ENCODE results near the gene ARAP1.

ARAP1 gene

GRCh38 chr11:72657411-72658100, 94.7 kb downstream of the ARAP1 start:
- no peak for DNase-seq (ENCODE audit: low read depth)

DNA sequence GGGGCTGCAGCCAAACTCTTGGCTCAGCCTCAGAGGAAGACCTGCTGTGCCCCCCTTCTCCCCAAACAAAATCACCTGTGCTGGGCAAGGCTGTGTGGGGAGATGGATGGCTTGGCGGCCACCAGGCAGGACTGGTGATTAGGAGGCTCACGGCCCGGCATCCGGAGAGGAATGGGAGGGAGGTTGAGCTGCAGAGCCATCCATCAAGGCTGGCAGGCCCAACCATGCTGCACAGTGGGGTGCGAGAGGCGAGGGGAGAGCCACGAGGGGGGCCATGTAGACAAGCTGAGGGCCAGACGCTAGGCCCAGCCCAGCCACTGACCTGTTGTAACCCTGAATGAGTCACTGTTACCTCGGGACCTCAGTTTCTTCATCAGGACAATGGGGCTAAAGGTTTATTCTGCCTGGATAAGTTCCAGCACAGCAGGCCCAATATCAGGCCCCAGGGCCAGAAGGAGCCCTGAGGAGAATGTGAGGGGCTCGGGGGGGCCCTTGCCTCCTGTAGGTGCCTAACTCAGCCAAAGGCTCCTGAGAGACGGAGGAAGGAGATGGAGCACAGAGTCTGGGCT, 96.2 kb downstream of the ARAP1 start:
- no peak for DNase-seq (ENCODE audit: low read depth)

GRCh38 chr11:72655014-72655413, 97.2 kb downstream of the ARAP1 start:
- DNase-seq (ENCODE audit: low read depth) = no peak

- DNase-seq (ENCODE audit: low read depth) = no peak
These were observed 98.6 kb downstream of the ARAP1 start for GRCh38 chr11:72653649-72654048.

DNA sequence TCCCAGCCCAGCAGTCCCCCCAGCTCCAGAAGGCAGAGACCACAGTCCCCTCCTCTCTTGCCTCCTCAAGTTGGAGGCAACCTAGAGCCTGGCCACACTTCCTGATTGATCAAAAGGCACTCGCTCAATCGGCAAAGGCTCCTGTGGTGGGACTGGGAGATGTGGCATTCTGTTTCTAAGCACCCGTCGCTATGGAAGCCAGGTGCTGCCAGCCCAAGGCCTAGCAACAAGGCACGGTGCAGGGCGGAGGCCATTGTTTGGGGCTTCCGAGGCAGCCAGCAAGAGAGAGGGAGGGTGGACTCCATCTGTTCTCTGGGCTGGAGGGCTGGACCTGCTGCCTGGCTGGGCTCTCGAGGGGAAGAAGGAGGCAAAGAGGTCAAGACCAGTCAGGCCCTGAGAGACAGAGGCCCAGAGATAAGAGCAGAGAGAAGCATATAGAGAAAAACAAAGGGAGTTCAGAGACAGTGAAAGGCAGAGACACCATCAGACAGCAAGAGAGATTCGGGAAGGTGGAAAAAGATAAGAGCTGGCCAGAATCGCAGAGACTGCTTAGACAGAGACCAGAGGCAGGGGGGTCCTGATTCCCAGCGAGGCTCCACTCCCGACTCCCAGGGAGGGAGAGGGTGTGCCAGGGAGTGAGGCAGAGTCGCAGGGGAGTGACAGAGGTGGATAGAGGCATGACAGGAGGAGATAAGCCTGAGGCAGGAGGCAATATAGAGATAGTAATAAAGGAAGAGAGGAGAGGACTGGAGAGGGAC, 99.2 kb downstream of the ARAP1 start:
- no peak for DNase-seq (ENCODE audit: low read depth)

DNA sequence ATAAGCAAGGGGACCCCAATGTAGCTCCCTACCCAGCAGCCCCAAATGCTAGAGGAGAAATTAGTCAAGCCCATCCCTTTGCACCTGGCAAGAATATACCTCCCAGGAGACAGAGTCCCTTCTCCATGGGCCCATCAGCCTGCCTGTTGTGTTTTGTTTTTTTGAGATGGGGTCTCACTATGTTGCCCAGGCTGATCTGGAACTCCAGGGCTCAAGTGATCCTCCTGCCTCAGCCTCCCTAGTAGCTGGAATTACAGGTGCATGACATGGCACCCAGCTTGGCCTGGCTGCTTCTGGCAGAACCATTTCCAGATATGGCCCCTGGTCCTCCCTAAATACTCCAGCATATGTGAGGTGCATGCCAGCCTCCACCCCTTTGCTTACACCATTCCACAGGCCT, 100.1 kb downstream of the ARAP1 start:
- DNase-seq (ENCODE audit: low read depth) = no peak

GRCh38 chr11:72649215-72649976, 102.8 kb downstream of the ARAP1 start:
- DNase-seq (ENCODE audit: low read depth) = no peak

GRCh38 chr11:72648384-72649136, 103.6 kb downstream of the ARAP1 start:
- DNase-seq (ENCODE audit: low read depth) = no peak

GRCh38 chr11:72647882-72648281, 104.3 kb downstream of the ARAP1 start:
- DNase-seq (ENCODE audit: low read depth) = no peak

DNA sequence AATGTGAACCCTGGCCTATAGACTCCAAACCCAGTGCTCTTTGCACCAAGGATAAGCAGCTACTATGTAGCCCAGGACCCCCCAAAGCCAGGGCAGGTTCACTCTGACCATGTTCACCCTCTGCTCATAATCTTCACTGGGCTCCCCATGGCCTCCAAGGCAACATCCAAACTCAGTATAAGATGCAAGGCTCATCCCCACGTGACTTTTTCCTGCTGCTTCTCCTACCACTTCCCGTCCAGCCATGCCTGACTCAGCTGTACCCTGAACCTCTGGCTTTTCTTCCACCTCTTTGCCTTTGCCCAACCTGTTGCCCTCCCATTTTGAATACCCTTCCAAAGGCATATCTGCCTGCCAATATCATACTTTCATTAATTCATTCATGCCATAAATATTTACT, 105.7 kb downstream of the ARAP1 start:
- peak; percentile 31 for DNase-seq (ENCODE audit: low read depth)

DNA sequence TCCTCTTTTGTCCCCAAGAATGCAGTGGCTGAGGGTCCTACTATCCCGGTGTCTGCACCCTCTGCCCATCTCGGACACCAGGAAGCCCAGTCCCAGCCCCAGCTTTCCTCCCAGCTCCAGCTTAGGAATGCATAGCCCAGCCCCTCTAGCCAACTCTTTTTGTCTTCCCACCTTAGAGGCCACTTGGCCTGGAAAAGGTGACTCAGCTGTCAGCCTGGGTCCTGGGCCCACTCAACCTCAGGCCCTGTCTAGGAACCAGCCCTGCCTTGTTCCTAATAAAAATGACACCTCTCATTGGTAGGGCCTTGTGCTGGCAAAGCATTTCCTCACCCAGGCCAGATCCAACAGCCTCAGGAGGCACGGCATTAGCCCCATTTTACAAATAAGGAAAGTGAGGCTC, 106.2 kb downstream of the ARAP1 start:
- no peak for DNase-seq (ENCODE audit: low read depth)

DNA sequence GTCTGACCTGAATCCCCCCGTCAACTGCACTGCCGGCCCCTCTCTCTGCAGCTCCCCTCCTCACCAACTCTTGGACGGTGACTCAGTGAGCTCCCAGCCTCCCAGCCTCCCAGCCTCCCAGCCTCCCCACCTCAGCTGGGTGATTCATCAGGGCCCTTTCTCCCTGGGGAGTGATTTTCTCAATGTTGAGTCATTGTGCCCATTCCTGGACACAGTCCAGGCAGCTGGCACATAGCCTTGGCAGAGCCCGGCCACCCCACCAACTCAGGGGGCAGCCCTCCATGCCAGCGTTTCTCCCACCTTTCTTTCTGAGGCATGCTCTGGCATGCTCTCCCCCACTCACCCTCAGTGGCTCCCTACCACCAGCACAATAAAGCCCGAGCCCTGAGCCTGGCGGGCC, 108.7 kb downstream of the ARAP1 start:
- DNase-seq (ENCODE audit: low read depth) = peak; percentile 76

- DNase-seq (ENCODE audit: low read depth) = peak; percentile 63
These were observed 109.2 kb downstream of the ARAP1 start for GRCh38 chr11:72642884-72643522.

DNA sequence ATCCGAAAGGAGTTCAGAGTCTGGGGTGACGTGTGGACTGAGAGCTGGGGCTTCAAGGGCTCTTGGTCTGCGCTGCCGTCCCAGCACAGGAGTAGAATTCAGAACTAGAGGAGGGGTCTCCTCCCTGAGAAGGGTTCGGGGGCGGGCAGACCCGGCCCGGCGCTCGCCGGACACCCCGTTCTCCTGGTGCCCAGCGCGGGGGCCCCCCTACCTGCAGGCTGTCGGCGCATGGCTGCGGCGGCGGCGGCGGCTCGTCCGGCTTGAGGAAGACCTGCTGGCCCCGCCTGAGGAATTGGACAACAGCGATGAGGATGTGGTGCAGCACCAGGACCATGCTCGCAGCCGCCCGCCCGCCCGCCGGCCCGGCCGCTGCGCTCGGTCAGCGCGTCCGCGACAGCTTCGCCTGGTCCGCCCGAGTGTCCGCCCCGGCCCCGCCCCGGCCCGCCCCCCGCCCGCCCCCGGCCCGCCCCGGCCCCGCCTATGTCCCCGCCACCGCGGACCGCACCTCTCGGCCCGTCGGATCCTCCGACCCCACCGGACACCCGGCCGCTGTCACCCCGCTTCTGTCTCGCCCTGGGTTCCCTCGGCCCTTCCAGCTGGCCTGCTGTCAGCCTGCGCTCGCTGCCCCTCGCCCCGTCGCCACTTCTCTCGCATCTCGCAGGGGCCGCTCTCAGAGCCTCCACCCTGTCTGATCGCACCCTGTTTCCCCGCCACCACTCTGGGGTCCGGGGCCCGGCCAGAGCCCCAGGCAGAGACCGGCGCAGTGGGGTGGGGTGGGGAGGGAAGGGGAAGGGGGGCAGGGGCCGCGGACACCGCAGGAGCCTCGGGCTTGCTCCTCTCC, 109.9 kb downstream of the ARAP1 start:
- peak; percentile 57 for DNase-seq (ENCODE audit: low read depth)

DNA sequence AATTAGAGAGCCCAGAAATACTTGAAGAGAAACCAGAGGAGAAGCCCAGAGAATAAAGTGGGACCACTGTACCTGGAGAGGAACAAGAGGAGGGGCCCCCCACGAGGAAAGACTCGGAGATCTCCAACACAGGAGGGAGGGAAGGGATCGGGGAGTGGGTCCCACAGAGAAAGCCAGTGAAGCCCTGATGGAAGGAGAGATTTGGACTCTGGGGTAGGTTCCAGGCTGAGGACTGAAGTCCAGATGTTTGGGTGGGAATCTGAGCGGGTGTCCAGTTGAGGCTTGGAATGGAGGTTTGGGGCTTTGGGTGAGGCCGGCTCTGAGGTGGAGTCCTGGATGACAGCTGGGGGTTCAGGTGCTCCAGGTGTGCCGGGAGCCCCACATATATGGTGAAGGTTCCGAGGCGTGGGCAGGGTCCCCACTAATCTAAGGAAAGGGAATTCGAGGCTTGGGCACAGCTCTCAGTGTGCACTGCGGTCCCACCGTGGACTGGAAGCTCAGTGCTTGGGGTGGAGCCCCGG, 110.6 kb downstream of the ARAP1 start:
- DNase-seq (ENCODE audit: low read depth) = no peak

- no peak for DNase-seq (ENCODE audit: low read depth)
These were observed 112.5 kb downstream of the ARAP1 start for GRCh38 chr11:72639502-72640375.

- no peak for DNase-seq (ENCODE audit: low read depth)
These were observed 114.3 kb downstream of the ARAP1 start for GRCh38 chr11:72637926-72638325.

GRCh38 chr11:72637198-72637597, 115.0 kb downstream of the ARAP1 start:
- DNase-seq (ENCODE audit: low read depth) = peak; percentile 19

DNA sequence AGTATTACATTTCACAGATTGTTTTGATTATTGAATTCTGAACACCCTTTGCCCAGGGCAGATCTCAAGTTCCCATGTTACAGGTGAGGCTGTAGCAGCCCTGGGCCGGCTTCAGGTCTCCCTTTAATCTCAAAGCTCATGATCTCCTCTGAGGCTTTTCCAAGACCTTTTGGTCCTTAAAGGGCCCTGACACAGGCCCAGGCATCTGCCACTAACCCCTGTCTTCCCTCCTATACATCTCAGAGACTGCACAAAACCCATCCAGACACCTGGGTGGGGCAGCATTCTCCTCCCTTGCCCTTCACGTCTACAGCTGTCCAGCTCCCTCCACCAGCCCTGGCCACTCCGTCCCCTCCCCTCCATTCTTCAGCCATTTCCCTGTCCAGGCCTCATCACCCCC, 115.8 kb downstream of the ARAP1 start:
- no peak for DNase-seq (ENCODE audit: low read depth)

Measured in ELR (cell line).